ENCODE data around the gene SYNGR1.
A peak's percentile ranks its signal among the peaks of the same experiment; 100 is the strongest.
"Not testable (repeated sequence)": the region's sequence is repeated elsewhere in the genome, so short reads cannot be mapped to it uniquely, and the experiment has no call there.

The SYNGR1 gene

GRCh38 chr22:39319284-39320022 lies 30.3 kb upstream of the SYNGR1 start, which contains the start of gene RPL3:
RPL3 (minus strand) TSS chr22:39319623; CDS start chr22:39319597, 26 bp downstream.
- Mint-ChIP-seq H3K4me1 (peaks cover 45% of the 10 kb centered on the region), H3K36me3 (ENCODE audit: low read depth) (peaks cover 44% of the 10 kb centered on the region), H3K9me3 (no peaks in the 10 kb centered on the region), H3K27ac (peak within 1 kb of the TSS; percentile 100), H3K4me3 (peak within 1 kb of the TSS; percentile 100), H3K27me3 (ENCODE audit: low read depth, poor library complexity) (peaks cover 11% of the 10 kb centered on the region)
- no peak for TF ChIP-seq CTCF (IDR thresholded peaks at IDR 0.05)
- peak; percentile 96 for DNase-seq

GRCh38 chr22:39320616-39321029 lies 29.2 kb upstream of the SYNGR1 start:
- DNase-seq, H3K9me3 Mint-ChIP-seq: not testable (repeated sequence)
- Mint-ChIP-seq H3K36me3 (ENCODE audit: low read depth) (peaks cover 33% of the 10 kb centered on the region), H3K27me3 (ENCODE audit: low read depth, poor library complexity) (peaks cover 20% of the 10 kb centered on the region), H3K4me3 (peak overlapping the region; percentile 100), H3K27ac (peak overlapping the region; percentile 95), H3K4me1 (peaks cover 33% of the 10 kb centered on the region)

GRCh38 chr22:39325392-39325932 lies 24.3 kb upstream of the SYNGR1 start:
- no peak for TF ChIP-seq CTCF (IDR thresholded peaks at IDR 0.05)
- Mint-ChIP-seq H3K9me3 (no peaks in the 10 kb centered on the region), H3K27me3 (ENCODE audit: low read depth, poor library complexity) (peaks cover 19% of the 10 kb centered on the region), H3K4me1 (no peaks in the 10 kb centered on the region), H3K36me3 (ENCODE audit: low read depth) (no peaks in the 10 kb centered on the region), H3K4me3 (no peak overlapping the region), H3K27ac (no peak overlapping the region)
- DNase-seq: no peak

GRCh38 chr22:39327995-39328754 lies 21.6 kb upstream of the SYNGR1 start:
- no peak overlapping the region for H3K4me3 Mint-ChIP-seq
- H3K27me3 Mint-ChIP-seq (ENCODE audit: low read depth, poor library complexity): peaks cover 12% of the 10 kb centered on the region
- TF ChIP-seq CTCF (IDR thresholded peaks at IDR 0.05): no peak
- no peak for DNase-seq
- H3K36me3 Mint-ChIP-seq (ENCODE audit: low read depth): no peaks in the 10 kb centered on the region
- H3K27ac Mint-ChIP-seq: no peak overlapping the region
- peaks cover 4% of the 10 kb centered on the region for H3K4me1 Mint-ChIP-seq
- no peaks in the 10 kb centered on the region for H3K9me3 Mint-ChIP-seq

- not testable (repeated sequence) for H3K27ac Mint-ChIP-seq; H3K27me3 Mint-ChIP-seq (ENCODE audit: low read depth, poor library complexity); H3K36me3 Mint-ChIP-seq (ENCODE audit: low read depth); H3K4me1 Mint-ChIP-seq; DNase-seq; H3K9me3 Mint-ChIP-seq; H3K4me3 Mint-ChIP-seq
These were observed 19.2 kb upstream of the SYNGR1 start for GRCh38 chr22:39330553-39330952.

GRCh38 chr22:39332441-39333064 lies 17.2 kb upstream of the SYNGR1 start:
- Mint-ChIP-seq H3K27ac (peak overlapping the region; percentile 65), H3K4me1 (peaks cover 9% of the 10 kb centered on the region), H3K27me3 (ENCODE audit: low read depth, poor library complexity) (peaks cover 2% of the 10 kb centered on the region), H3K9me3 (no peaks in the 10 kb centered on the region), H3K4me3 (no peak overlapping the region), H3K36me3 (ENCODE audit: low read depth) (no peaks in the 10 kb centered on the region)
- no peak for TF ChIP-seq CTCF (IDR thresholded peaks at IDR 0.05)
- no peak for DNase-seq
